C4-2B (cell line): ENCODE data around the gene RASL11B.

Experiments
- H3K27ac ChIP-seq: fragments of 450-650 bp; 2 replicates; pipeline ENCODE4 v1.5.1; 2017
- ZFX ChIP-seq: fragments of 450-650 bp; IDR thresholded peaks from 2 replicates; pipeline ENCODE4 v1.6.1; 2017
- TF ChIP-seq, protein P1 (sequence below): fragments of 450-650 bp; conservative IDR thresholded peaks from 2 replicates; pipeline ENCODE4 v1.5.1; 2017; ENCODE audit warnings: mild to moderate bottlenecking

RASL11B gene

DNA sequence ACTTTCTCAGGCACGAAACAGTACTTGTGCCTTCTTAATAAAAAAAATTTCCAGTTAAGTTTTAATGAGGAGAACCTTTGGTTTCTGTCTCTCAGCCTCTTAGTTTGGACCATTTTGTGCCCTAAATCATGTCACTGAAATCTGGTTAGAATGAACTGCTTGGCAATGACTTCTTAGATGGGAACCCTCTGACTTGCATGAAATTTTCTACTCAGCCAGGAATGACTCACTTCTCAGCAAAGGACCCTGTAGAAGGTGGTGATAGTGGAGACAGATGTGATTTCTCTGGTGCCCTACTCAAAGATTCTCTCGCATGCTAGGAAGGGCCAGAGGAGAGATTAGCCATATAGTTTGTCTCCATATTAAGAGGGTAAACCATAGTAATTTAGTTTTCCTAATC lies 50.5 kb downstream of the RASL11B start:
- TF ChIP-seq ZFX = no peak
- H3K27ac ChIP-seq = no peak overlapping the region

DNA sequence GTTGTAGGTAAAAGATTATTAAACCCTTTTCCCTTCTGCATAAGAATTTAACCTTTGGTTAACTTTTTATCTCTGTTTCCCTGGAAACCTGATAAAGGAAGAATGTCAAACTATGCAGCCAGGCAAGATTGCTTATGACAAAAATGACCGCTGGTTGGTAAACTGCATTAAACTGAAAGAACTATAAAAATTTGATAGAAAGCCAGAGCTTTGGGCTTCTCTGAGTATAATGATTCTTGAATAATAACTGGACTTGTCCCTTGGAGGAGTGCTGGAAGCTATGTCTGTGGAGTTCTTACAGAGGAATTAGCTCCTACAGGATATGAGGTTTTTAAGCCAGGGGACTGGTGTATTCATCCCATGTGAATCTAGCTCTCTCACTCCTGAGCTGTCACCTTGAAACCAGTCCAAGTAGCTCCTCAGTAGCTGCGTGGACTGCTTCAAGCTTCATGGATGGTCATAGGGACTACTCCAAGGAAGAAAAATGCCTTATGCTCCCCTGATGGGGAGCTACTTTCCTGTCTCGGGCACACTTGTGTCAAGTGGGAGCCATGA lies 52.0 kb downstream of the RASL11B start:
- TF ChIP-seq, protein P1, sequence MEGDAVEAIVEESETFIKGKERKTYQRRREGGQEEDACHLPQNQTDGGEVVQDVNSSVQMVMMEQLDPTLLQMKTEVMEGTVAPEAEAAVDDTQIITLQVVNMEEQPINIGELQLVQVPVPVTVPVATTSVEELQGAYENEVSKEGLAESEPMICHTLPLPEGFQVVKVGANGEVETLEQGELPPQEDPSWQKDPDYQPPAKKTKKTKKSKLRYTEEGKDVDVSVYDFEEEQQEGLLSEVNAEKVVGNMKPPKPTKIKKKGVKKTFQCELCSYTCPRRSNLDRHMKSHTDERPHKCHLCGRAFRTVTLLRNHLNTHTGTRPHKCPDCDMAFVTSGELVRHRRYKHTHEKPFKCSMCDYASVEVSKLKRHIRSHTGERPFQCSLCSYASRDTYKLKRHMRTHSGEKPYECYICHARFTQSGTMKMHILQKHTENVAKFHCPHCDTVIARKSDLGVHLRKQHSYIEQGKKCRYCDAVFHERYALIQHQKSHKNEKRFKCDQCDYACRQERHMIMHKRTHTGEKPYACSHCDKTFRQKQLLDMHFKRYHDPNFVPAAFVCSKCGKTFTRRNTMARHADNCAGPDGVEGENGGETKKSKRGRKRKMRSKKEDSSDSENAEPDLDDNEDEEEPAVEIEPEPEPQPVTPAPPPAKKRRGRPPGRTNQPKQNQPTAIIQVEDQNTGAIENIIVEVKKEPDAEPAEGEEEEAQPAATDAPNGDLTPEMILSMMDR = no peak
- TF ChIP-seq ZFX = no peak
- no peak overlapping the region for H3K27ac ChIP-seq

DNA sequence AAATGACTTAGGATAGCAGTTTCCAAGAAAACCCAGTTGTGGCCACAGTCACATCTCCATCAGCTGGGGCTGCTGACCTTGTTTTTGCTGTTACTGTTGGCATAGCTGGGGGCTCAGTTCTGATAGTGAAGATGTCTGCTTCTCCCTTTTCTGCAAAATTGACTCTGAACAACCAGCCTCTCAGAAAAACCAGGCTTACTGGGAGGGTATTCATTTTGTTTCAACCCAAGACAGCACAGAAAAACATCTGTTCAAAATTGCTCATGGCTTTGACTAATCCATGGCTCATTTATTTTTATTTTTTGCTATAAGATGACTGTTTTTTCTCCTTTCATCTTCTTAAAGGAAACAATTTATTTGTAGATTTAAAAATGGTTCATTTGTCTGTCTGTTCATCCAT lies 53.1 kb downstream of the RASL11B start:
- no peak for TF ChIP-seq ZFX
- TF ChIP-seq, protein P1 = no peak
- H3K27ac ChIP-seq = no peak overlapping the region

DNA sequence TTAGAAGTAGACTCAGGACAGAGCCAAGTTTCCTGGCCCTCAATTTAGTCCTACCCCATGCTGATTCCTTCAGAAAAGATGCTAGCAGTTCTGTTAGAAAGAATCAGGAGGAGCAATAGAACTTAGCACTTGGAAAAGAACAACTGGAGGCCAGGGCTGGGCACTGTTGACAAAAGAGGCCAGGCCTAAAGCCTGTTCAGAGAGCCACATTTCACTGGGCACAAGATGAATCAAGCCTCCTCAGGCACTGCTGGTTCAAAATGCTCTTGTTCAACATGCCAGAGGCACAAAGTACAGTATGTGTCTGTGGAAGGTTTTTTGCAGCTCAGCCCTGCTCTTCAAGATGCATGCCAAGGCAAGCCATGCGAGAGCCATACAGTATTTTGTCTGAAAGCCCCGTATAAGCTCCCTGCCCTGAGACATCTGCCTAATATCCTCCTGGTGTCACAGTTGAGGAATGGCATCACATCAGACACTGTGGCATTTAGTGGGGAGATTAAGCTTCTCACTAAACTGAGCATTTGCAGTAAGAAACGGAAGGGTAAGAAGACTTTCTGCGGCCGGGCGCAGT lies 53.7 kb downstream of the RASL11B start:
- TF ChIP-seq, protein P1 = no peak
- no peak for TF ChIP-seq ZFX
- no peak overlapping the region for H3K27ac ChIP-seq
